HUES64 (cell line): ENCODE measurements around the gene RAB36.
A peak's percentile ranks its signal among the peaks of the same experiment; 100 is the strongest.

Experiments used
- H3K27ac ChIP-seq: 2 replicates; pipeline ENCODE4 v1.7.0; 2013; ENCODE audit warnings: low read depth, low read length, inconsistent platforms
- H3K27me3 ChIP-seq: 2 replicates; pipeline ENCODE4 v1.6.1; 2013; ENCODE audit warnings: mild to moderate bottlenecking, low read length; ENCODE audit not compliant: insufficient read depth
- H3K36me3 ChIP-seq: 2 replicates; pipeline ENCODE4 v1.6.1; 2013; ENCODE audit warnings: mild to moderate bottlenecking, low read length; ENCODE audit not compliant: insufficient read depth
- H3K4me1 ChIP-seq: 2 replicates; pipeline ENCODE4 v1.6.1; 2013; ENCODE audit warnings: mild to moderate bottlenecking, low read length, moderate library complexity; ENCODE audit not compliant: insufficient read depth
- H3K4me3 ChIP-seq: 2 replicates; pipeline ENCODE4 v1.5.1; 2013; ENCODE audit warnings: mild to moderate bottlenecking, low read length, moderate library complexity
- H3K9ac ChIP-seq: 2 replicates; pipeline ENCODE4 v1.6.1; 2013; ENCODE audit warnings: mild to moderate bottlenecking, low read depth, low read length
- H3K9me3 ChIP-seq: 2 replicates; pipeline ENCODE4 v1.6.1; 2013; ENCODE audit warnings: low read depth, low read length; ENCODE audit not compliant: insufficient read depth
- WGBS: fragments of 150-250, 120-280 bp; methylation state at CpG from one replicate; pipeline ENCODE4 v1.1.7; 2013; ENCODE audit warnings: missing lambda C conversion rate; 5-methylcytosine and 5-hydroxymethylcytosine counted together

The RAB36 gene

GRCh38 chr22:23180893-23181720, 35.8 kb downstream of the RAB36 start:
- Histone ChIP-seq H3K36me3 (no peaks in the 10 kb centered on the region), H3K27me3 (peaks cover 11% of the 10 kb centered on the region), H3K4me3 (peak overlapping the region; percentile 83), H3K27ac (peak overlapping the region; percentile 61; the same call in 1 of the 2 replicates), H3K9me3 (peaks cover 9% of the 10 kb centered on the region), H3K4me1 (peaks cover 32% of the 10 kb centered on the region), H3K9ac (peak overlapping the region; percentile 83)
- 2% methylated on average over 112 of the region's 112 CpGs for WGBS

GRCh38 chr22:23181721-23182308, 36.5 kb downstream of the RAB36 start:
- H3K36me3 ChIP-seq, result no peaks in the 10 kb centered on the region; the same call in 1 of the 2 replicates
- peak overlapping the region; percentile 83 for H3K4me3 ChIP-seq
- no peak overlapping the region for H3K27ac ChIP-seq
- H3K9me3 ChIP-seq, result peaks cover 3% of the 10 kb centered on the region
- peaks cover 32% of the 10 kb centered on the region for H3K4me1 ChIP-seq
- 25% methylated on average over 43 of the region's 43 CpGs for WGBS
- peaks cover 11% of the 10 kb centered on the region for H3K27me3 ChIP-seq
- peak overlapping the region; percentile 83 for H3K9ac ChIP-seq

GRCh38 chr22:23182309-23183060, 37.2 kb downstream of the RAB36 start:
- Histone ChIP-seq H3K27me3 (peaks cover 11% of the 10 kb centered on the region), H3K4me3 (peak overlapping the region; percentile 83), H3K27ac (no peak overlapping the region), H3K9me3 (no peaks in the 10 kb centered on the region), H3K9ac (peak overlapping the region; percentile 83), H3K36me3 (no peaks in the 10 kb centered on the region; the same call in 1 of the 2 replicates), H3K4me1 (peaks cover 32% of the 10 kb centered on the region)
- WGBS, result 17% methylated on average over 9 of the region's 12 CpGs

DNA sequence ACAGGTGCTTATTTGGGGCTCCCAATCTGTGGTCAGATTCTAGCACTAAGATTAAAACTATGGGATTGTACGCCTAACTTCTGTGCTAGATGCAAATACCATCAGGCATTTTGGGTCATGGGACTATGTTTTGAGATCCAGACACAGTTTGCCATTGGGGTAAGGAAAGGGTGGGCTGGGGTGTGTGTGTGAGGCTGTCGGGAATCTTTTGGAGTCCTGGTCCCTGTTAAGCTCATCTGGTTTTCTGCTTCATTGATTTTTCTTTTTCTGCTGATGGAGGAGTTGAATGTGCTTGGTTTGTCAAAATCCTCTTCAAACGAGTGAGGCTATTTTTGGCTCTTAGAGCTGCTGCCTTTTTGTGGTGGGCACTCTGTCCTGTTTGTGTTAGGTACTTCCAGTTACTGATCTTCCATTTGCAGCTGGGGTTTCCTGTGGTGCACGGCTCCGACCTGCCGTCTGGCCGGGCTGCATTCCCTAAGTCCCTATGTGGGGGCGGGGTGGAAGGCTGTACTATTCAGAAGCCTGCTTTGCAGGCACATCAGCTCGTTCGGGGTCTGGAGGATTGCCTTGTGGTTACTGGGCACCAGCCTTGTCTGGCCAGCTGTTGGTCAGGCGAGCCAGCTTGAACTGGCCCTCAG, 37.9 kb downstream of the RAB36 start:
- peaks cover 11% of the 10 kb centered on the region for H3K27me3 ChIP-seq
- H3K9ac ChIP-seq, result peak overlapping the region; percentile 21; the same call in 1 of the 2 replicates
- H3K4me1 ChIP-seq, result peaks cover 39% of the 10 kb centered on the region
- 10% methylated on average over 11 of the region's 11 CpGs for WGBS
- H3K4me3 ChIP-seq, result peak overlapping the region; percentile 83
- no peak overlapping the region for H3K27ac ChIP-seq
- no peaks in the 10 kb centered on the region for H3K9me3 ChIP-seq
- peaks cover 6% of the 10 kb centered on the region for H3K36me3 ChIP-seq

- peaks cover 11% of the 10 kb centered on the region for H3K27me3 ChIP-seq
- WGBS, result 88% methylated on average over 3 of the region's 3 CpGs
- peak overlapping the region; percentile 83 for H3K4me3 ChIP-seq
- no peak overlapping the region for H3K27ac ChIP-seq
- H3K9ac ChIP-seq, result no peak overlapping the region
- peaks cover 8% of the 10 kb centered on the region for H3K36me3 ChIP-seq
- no peaks in the 10 kb centered on the region for H3K9me3 ChIP-seq
- peaks cover 40% of the 10 kb centered on the region for H3K4me1 ChIP-seq
Measured at GRCh38 chr22:23184100-23184763, 39.0 kb downstream of the RAB36 start.

DNA sequence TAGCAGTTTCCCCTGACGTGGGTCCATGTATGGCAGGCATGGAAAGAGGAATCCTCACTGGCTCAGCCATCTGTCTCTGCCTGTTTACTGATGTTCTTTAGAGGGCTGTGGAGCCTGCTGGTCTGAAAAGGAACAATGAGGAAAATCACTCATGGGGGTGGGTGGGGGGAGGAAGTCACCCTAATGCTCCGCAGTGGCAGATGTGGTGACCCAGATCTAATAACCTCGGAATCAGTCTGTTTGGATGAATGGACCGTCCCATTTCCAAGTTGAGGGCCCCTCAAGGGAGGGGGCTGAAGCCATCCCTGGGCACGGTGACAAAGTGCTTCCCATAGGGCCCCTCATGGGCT, 39.5 kb downstream of the RAB36 start:
- H3K36me3 ChIP-seq, result peaks cover 8% of the 10 kb centered on the region
- no peaks in the 10 kb centered on the region for H3K9me3 ChIP-seq
- H3K4me3 ChIP-seq, result 0 out of 2 replicates have a peak overlapping the region, but pooled peaks have one; percentile 3
- peaks cover 11% of the 10 kb centered on the region for H3K27me3 ChIP-seq
- no peak overlapping the region for H3K9ac ChIP-seq
- 89% methylated on average over 5 of the region's 5 CpGs for WGBS
- H3K4me1 ChIP-seq, result peaks cover 40% of the 10 kb centered on the region
- no peak overlapping the region for H3K27ac ChIP-seq

DNA sequence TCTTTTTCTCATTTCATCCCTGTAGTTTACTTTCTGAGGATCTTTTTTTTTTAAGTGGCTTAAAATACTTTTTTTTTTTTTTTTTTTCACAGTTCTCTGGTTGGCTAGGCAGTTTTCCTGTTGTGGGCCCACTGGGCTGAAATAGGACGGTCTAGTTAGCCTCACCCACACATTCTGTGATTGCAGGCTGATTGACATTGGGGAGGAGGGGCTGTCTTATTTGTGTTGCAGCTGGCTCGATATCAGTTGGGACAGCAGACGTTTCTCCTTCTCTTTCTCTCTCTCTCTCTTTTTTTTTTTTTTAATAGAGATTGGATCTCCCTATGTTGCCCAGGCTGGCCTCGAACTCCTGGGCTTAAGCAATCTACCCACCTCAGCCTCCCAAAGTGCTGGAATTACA, 41.9 kb downstream of the RAB36 start:
- H3K36me3 ChIP-seq, result peaks cover 8% of the 10 kb centered on the region

GRCh38 chr22:23187871-23188700, 42.8 kb downstream of the RAB36 start:
- Histone ChIP-seq H3K27me3 (no peaks in the 10 kb centered on the region), H3K4me3 (no peak overlapping the region), H3K9me3 (no peaks in the 10 kb centered on the region), H3K9ac (no peak overlapping the region), H3K27ac (0 out of 2 replicates have a peak overlapping the region, but pooled peaks have one; percentile 3), H3K4me1 (peaks cover 41% of the 10 kb centered on the region), H3K36me3 (peaks cover 8% of the 10 kb centered on the region)
- WGBS, result 91% methylated on average over 7 of the region's 7 CpGs

More for the DNA sequence above, 41.9 kb downstream of the RAB36 start:
- Histone ChIP-seq H3K4me3 (no peak overlapping the region), H3K9ac (no peak overlapping the region), H3K27me3 (peaks cover under 1% of the 10 kb centered on the region; the same call in 1 of the 2 replicates), H3K27ac (no peak overlapping the region), H3K4me1 (peaks cover 42% of the 10 kb centered on the region), H3K9me3 (no peaks in the 10 kb centered on the region)
- 87% methylated on average over 3 of the region's 4 CpGs for WGBS

DNA sequence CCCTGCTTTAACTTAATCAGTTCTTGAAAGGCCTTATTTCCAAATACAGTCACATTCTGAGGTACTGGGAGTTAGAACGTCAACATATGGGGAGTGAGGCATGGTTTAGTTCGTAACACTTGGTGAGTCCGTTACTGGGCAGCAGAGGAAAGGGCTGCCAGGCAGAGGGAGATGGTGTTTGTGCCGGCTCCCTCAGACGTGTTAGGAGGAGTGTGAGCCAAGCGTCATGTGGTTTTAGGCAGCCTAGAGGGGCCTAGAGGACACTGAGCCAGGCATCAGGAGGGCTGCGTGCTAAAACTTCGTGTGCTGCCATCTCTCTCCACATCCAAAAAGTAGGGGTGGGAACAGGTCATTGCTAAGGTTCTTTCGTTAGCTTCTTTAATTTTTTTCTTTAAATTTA, 45.2 kb downstream of the RAB36 start:
- Histone ChIP-seq H3K9me3 (no peaks in the 10 kb centered on the region), H3K36me3 (peaks cover 8% of the 10 kb centered on the region), H3K4me3 (no peak overlapping the region), H3K27me3 (no peaks in the 10 kb centered on the region), H3K9ac (no peak overlapping the region), H3K27ac (no peak overlapping the region), H3K4me1 (peaks cover 21% of the 10 kb centered on the region)
- 95% methylated on average over 8 of the region's 9 CpGs for WGBS

DNA sequence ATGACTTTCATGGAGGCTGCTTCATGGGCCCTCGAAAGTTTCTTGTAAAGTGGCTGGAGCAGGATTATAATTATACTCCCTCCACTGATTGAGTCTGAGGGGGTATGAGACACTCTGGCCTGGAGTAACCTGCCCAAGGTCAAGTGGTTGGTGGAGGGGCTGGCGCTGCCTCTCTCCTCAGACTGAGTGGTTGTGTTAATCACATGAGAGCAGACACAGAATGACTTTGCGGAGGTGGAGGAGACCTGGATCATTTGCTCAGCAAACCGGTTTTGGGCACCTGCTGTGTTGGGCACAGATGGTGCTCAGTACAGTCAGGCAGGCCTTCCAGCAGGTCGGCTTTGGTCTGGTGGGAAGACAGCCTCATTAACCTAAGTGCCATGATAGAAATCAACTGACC, 46.9 kb downstream of the RAB36 start:
- no peak overlapping the region for H3K27ac ChIP-seq
- H3K36me3 ChIP-seq, result peaks cover 8% of the 10 kb centered on the region
- peaks cover 21% of the 10 kb centered on the region for H3K4me1 ChIP-seq
- no peak overlapping the region for H3K4me3 ChIP-seq
- H3K9me3 ChIP-seq, result no peaks in the 10 kb centered on the region
- H3K27me3 ChIP-seq, result no peaks in the 10 kb centered on the region
- WGBS, result 85% methylated on average over 4 of the region's 5 CpGs
- no peak overlapping the region for H3K9ac ChIP-seq
